Pancreas (tissue), 10 donors: ENCODE data around the gene MICB. TPM values are rescaled to one million over a fixed set of nuclear protein-coding genes. Genes with fewer than 3 reads are reported as not detected.

Source experiments
- ATAC-seq, 4 donors: fragments of 200-7000 bp; cut with Tn5 transposase; one replicate each; pipeline versions ENCODE4 v1.8.0 to v1.9.1; 2020; ENCODE audit warnings: mild to moderate bottlenecking in 4 of 4, moderate library complexity in 4 of 4
- DNase-seq, 6 donors: peaks; one replicate each; pipeline ENCODE4 v3.0.0-alpha.2; 2020
- FAIRE-seq: peaks from 2 replicates; lab custom pipeline; 2012; peaks lifted over from hg19 to GRCh38; lab: Jason Lieb, UNC
- H3K27ac ChIP-seq, 4 donors: fragments of 200-600 bp; sonication (generic); 1 replicate in 3 of 4; 2 replicates in 1 of 4; pipeline versions ENCODE4 v1.5.0 to v1.8.0; 2020
- H3K27me3 ChIP-seq, 4 donors: fragments of 200-600 bp; one replicate each; pipeline ENCODE4 v1.8.0; 2021
- H3K36me3 ChIP-seq, 3 donors: fragments of 200-600 bp; sonication (generic) in 1 of 3; one replicate each; pipeline versions ENCODE4 v1.5.0 to v1.8.0; 2020 to 2021
- H3K4me1 ChIP-seq, 3 donors: fragments of 200-600 bp; one replicate each; pipeline ENCODE4 v1.8.0; 2021
- H3K4me3 ChIP-seq, 4 donors: fragments of 200-600 bp; sonication (generic) in 2 of 4; one replicate each; pipeline versions ENCODE4 v1.5.0 to v1.8.0; 2020 to 2021
- H3K9me3 ChIP-seq, 4 donors: fragments of 200-600 bp; one replicate each; pipeline ENCODE4 v1.8.0; 2021
- WGBS, 2 donors: extraction: QIAGEN DNeasy Blood & Tissue Kit; methylation state at CpG; one replicate each; pipeline ENCODE4 v1.1.7; 2013; 5-methylcytosine and 5-hydroxymethylcytosine counted together
- intact Hi-C, 3 donors: fragments of 100-400 bp; cut with DNase I; formaldehyde crosslinking; loops; one replicate each; pipeline versions ENCODE4 v1.11.1 to v1.14.2; 2022
- polyA plus RNA-seq, 2 donors: library from polyadenylated mRNA; stranded (reverse); fragments of 200-250 nt; gene quantifications; one replicate each; pipeline ENCODE4 v1.2.3, GENCODE V29; 2013
- total RNA-seq, 6 donors: library from RNA; stranded (reverse); fragmentation: NEBNext Ultra II Directional in 4 of 6; extraction: Animal tissue kit (Norgen Biotek cat#: 25700) in 4 of 6; gene quantifications; one replicate each; pipeline versions ENCODE4 v1.2.1 to v1.2.4, GENCODE V29; 2021 to 2023
- TF ChIP-seq, protein P1 (sequence below), 4 donors: fragments of 200-600 bp; sonication (generic) in 3 of 4; IDR thresholded peaks; one replicate each; pipeline versions ENCODE4 v1.5.0 to v1.8.0; 2021; ENCODE audit warnings: antibody characterized with exemption in 4 of 4
- donor health status: healthy with polysubstance abuse.
- donor health status: DM: no; HTN: no; CAD: no; lungs with moderate emphysema.
- donor health status: DM: no; HTN: no; CAD: no.
- donor health status: control.
- donor health status: control.
- donor health status: Bipolar disorder and iron deficiency.
- donor health status: DM: yes; HTN: yes; CAD: no.
- donor health status: DM: no; HTN: no; CAD: no.
- donor health status: DM: no; HTN: no; CAD: no.
- donor health status: DM: yes; HTN: yes; CAD: no.

MICB gene
- total and polyA plus RNA-seq, 8 donors: 0.23 to 1.7 (median 0.51) TPM

GRCh38 chr6:31460361-31461025 lies 37.5 kb upstream of the MICB start:
- Histone ChIP-seq H3K27ac (no peak overlapping the region), H3K4me3 (no peak overlapping the region), H3K36me3 (no peaks in the 10 kb centered on the region), H3K4me1 (peaks cover 0 to 11% (median 0%) of the 10 kb centered on the region in 3 donors), H3K27me3 (no peaks in the 10 kb centered on the region), H3K9me3 (no peaks in the 10 kb centered on the region)
- TF ChIP-seq, protein P1, sequence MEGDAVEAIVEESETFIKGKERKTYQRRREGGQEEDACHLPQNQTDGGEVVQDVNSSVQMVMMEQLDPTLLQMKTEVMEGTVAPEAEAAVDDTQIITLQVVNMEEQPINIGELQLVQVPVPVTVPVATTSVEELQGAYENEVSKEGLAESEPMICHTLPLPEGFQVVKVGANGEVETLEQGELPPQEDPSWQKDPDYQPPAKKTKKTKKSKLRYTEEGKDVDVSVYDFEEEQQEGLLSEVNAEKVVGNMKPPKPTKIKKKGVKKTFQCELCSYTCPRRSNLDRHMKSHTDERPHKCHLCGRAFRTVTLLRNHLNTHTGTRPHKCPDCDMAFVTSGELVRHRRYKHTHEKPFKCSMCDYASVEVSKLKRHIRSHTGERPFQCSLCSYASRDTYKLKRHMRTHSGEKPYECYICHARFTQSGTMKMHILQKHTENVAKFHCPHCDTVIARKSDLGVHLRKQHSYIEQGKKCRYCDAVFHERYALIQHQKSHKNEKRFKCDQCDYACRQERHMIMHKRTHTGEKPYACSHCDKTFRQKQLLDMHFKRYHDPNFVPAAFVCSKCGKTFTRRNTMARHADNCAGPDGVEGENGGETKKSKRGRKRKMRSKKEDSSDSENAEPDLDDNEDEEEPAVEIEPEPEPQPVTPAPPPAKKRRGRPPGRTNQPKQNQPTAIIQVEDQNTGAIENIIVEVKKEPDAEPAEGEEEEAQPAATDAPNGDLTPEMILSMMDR (IDR thresholded peaks at IDR 0.05): no peak
- WGBS, 2 donors: 97% methylated on average over 5 of the region's 5 CpGs
- no peak for DNase-seq
- ATAC-seq: no peak
- intact Hi-C loops: no loop called here
- no peak for FAIRE-seq

- ATAC-seq (peak in 2 of 4 donors; percentile 11 to 25), FAIRE-seq (no peak), DNase-seq (no peak)
- intact Hi-C loops: no loop called here
- Histone ChIP-seq H3K9me3 (no peaks in the 10 kb centered on the region), H3K4me1 (peaks cover 0 to 11% (median 0%) of the 10 kb centered on the region in 3 donors), H3K36me3 (no peaks in the 10 kb centered on the region), H3K27ac (peak overlapping the region in 3 of 4 donors; percentile 9 to 62 (median 15)), H3K4me3 (peak overlapping the region in 3 of 4 donors; percentile 34 to 45 (median 39)), H3K27me3 (no peaks in the 10 kb centered on the region)
- TF ChIP-seq, protein P1 (IDR thresholded peaks at IDR 0.05): no peak
- WGBS, 2 donors: 54 to 61% methylated on average over 11 of the region's 11 CpGs
Observed at GRCh38 chr6:31462026-31462963, 35.6 kb upstream of the MICB start.

GRCh38 chr6:31462964-31463870 lies 34.7 kb upstream of the MICB start:
- WGBS, 2 donors: 21 to 23% methylated on average over 29 of the region's 29 CpGs
- Histone ChIP-seq H3K4me3 (peak overlapping the region in 3 of 4 donors; percentile 34 to 45 (median 39)), H3K27me3 (no peaks in the 10 kb centered on the region), H3K9me3 (no peaks in the 10 kb centered on the region), H3K4me1 (peaks cover 0 to 11% (median 0%) of the 10 kb centered on the region in 3 donors), H3K36me3 (no peaks in the 10 kb centered on the region), H3K27ac (peak overlapping the region in 3 of 4 donors; percentile 9 to 62 (median 15))
- DNase-seq: peak; percentile 86 to 91 (median 87)
- FAIRE-seq: no peak
- TF ChIP-seq, protein P1 (IDR thresholded peaks at IDR 0.05): no peak
- intact Hi-C loops: no loop called here
- ATAC-seq: peak; percentile 99 to 100 (median 100)

- DNase-seq: no peak
- H3K36me3 ChIP-seq: no peaks in the 10 kb centered on the region
- TF ChIP-seq, protein P1 (IDR thresholded peaks at IDR 0.05): no peak
- peak overlapping the region in 2 of 4 donors; percentile 39 to 45 for H3K4me3 ChIP-seq
- no peak for FAIRE-seq
- ATAC-seq: no peak
- intact Hi-C loops: no loop called here
- H3K27ac ChIP-seq: no peak overlapping the region
- H3K9me3 ChIP-seq: no peaks in the 10 kb centered on the region
- peaks cover 0 to 11% (median 0%) of the 10 kb centered on the region in 3 donors for H3K4me1 ChIP-seq
- 82 to 89% methylated on average over 7 of the region's 7 CpGs for WGBS, 2 donors
- no peaks in the 10 kb centered on the region for H3K27me3 ChIP-seq
Observed at GRCh38 chr6:31464252-31465184, 33.4 kb upstream of the MICB start.
